ENCODE results near the gene PRR7.
"Not testable (repeated sequence)": the region's sequence is repeated elsewhere in the genome, so short reads cannot be mapped to it uniquely, and the experiment has no call there.

The PRR7 gene

DNA sequence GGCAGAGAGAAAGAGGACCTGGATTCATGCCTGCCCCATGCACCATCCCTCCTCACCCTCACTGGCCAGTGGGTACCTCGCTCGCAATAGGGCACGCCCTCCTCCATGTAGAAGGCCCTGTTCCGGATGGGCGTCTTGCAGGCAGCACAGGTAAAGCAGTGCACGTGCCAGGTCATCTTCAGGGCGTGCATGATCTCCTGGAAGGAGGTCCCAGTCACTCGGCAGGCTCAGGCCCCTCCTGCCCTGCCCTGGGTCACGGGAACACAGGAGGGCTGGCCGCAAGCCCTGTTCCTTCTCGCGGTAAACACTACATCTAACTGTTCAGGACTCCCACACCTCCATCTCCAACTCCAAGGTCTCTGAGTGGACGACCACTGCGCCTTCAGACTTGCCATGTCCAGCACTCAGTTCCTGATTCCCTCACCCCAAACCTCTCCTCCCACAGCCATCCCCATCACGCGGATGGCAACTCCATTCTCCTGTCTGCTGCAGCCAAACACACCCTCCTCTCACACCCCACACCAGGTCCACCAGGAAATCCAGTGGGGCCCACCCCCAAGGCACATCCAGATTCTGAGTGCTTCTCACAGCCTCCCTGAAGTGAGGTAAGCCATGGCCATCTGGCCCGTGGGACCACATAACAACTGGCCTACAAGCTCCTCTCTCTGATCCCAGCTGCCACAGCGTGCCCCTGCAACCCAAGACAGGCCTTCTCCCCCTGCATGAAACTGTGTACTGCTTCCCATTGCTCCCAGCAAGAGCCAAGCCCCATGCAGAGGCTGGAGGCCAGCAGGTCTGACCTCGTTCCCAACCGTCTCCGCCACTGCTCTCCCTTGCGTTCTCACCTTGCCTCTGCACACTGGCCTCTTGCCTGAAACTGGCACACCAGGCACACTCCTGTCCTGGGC, 37.6 kb downstream of the PRR7 start:
- DNase-seq (ENCODE audit: low read depth in 2 of 2), result no peak

GRCh38 chr5:177484902-177485549, 38.4 kb downstream of the PRR7 start:
- no peak for DNase-seq (ENCODE audit: low read depth in 2 of 2)

GRCh38 chr5:177485753-177486152, 39.1 kb downstream of the PRR7 start:
- not testable (repeated sequence) for DNase-seq (ENCODE audit: low read depth in 2 of 2)

- DNase-seq (ENCODE audit: low read depth in 2 of 2), result no peak
These were observed 39.6 kb downstream of the PRR7 start for GRCh38 chr5:177486256-177486655.

DNA sequence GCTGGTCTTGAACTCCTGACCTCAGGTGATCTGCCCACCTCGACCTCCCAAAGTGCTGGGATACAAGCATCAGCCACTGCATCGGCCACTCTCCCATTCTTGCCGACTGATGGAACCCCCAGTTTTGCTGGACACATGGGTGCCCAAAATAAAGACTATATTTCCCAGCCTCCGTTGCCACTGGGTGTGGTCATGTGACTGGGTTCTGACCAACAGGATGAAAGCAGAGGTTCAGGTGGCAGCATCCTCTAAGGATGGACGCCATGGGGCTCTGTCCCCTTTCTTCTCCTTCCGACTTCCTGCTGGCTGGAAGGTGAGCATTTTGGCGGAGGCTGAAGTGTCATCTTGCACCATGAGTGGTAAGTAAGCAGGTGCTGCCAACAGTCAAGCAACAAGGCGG, 40.5 kb downstream of the PRR7 start:
- no peak for DNase-seq (ENCODE audit: low read depth in 2 of 2)

DNA sequence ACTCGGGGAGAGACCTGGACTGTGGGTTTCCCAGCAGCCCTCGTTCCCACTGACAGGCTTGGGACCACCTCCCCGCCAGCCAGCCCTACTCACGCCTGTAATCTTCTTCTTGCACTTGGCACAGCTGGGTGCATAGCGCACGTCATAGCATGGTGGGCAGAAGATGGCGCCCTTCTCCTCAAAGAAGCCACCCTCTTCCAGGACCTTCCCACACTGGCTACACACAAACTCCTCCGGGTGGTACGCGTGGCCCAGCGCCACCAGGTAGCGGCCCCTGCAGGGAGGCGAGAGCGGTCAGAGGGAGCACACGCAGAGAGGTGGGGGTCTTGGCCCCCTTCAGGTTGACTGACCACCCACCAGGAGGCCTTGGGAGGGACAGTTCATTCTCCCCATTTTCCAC, 41.4 kb downstream of the PRR7 start:
- DNase-seq (ENCODE audit: low read depth in 2 of 2), result no peak

DNA sequence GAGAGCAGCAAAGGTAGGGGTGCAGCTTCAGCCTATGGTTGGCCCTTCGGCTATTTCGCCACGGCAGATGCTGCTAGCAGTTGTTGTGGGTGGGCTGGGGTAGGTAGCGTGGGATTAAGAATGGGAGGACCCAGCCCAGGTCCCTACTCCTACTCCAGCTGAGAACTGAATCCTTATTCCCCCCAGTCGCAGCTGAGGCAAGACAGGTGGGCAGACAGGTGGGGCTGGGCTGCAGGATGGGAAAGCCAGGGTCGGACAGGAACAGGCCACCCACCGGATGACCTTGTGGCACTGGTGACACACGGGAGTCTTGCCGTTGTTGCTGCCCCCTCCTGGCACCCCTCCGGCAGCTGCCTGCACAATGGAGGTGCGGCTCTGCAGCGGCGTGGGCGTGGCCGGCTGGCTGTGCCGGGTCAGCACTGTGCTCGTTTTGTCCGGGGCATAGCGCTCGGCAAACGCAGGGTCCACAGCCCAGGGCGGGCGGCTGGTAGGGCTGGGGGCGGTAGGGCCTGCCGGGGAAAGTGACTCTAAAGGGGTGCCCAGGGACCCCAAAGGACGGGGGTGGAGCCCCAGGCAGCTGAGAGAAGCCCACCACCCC, 42.6 kb downstream of the PRR7 start:
- DNase-seq (ENCODE audit: low read depth in 2 of 2), result no peak

- no peak for DNase-seq (ENCODE audit: low read depth in 2 of 2)
These were observed 43.8 kb downstream of the PRR7 start for GRCh38 chr5:177490311-177490991.

DNA sequence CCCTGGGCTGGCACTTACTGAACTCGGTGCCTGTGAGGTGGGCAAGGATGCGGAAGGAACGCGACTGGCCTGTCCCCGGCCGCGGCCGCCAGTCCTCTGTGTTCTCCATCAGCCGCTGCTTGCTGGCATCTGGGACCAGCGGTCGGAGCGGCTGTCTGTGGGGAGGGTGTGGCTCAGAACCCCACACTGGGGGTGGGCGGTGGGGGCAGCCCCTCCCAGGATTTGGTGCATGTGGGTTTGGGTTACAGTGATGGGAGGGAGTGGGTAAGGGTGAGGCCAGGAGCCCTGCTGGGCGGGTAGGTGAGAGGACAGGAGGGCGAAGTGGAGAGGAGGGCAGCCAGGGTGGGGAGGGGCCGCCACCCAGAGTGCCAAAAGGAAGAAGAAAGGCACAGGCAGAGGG, 44.4 kb downstream of the PRR7 start:
- no peak for DNase-seq (ENCODE audit: low read depth in 2 of 2)

GRCh38 chr5:177491429-177491945, 44.9 kb downstream of the PRR7 start:
- DNase-seq (ENCODE audit: low read depth in 2 of 2), result peak in 1 of 2 donors; percentile 22

DNA sequence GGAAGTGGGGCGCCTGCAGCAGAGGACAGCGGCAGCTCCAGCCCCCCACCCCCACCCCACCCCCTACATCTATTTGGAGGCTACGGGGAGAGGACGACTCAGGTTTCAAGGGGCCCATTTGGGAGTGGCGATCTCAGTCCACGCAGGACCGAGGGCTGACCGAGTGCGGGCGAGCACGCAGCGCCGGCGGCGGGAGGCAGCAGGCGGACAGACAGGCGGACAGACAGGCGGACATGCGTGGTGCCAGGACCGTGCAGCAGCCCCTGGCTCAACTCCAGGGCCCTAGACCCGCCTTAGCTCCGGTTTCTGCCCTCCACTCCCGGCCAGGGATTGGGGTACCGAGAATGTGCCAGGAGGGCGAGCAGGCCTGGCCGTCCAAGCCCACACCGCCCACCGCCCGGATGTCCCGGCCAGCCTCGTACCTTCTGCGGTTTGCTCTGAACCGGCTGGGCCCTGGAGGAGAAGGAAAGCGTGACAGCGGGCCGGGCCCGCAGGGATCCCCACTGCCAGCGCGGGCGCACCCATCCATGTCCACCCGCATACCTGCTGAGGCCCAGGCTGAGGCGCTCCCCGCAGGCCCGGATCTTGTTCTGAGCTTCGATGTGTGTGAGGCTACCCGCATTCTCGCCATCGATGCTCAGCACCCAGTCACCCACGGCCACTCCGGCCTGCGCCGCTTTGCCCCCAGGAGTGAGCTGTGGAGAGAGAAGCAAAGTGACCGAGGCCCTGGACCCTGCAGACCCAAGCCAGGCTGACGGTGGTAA, 45.6 kb downstream of the PRR7 start:
- no peak for DNase-seq (ENCODE audit: low read depth in 2 of 2)

DNA sequence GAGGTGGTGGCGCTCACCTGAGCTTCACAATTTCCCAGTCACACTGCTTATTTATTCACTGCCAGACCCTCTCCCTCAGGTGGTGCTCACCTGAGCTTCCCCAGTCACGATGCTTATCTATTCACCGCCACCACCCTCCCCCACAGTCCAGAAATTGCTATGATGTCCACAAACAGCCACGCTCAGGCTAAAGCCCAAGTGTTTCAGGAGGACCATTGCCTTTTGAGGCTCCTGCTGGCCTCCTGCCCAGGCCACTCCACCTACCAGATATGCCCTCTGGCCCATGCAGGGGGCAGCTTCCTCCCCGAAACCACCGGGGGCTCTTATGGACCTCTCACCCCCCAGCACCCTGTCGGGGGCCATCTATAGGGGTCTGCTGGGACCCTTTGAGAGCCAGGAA, 46.2 kb downstream of the PRR7 start:
- DNase-seq (ENCODE audit: low read depth in 2 of 2), result no peak

DNA sequence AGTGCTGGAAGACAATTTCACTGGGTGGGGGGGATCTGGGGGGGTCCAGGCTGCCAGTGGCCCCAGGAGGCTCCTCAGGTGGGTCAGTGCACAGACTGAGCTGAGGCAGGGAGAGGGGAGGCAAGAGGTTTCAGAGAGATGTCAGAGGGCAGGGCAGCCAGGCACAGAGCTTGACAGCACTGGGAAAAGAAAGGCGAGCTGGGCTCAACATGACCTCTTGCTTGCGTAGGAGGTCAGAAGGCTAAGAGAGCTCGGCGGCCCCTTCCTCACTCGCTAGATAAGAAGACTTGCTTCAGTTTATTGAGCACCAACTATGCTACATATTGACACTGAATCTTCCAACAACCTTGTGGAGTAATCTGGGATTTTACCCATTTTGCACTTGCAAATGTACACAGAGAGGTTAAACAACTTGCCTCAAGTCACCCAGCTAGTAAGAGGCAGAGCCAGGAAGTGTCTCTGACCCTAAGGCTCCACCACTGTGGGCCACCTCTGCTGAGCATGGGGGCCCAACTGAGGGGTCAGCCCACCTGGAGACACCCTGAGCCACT, 47.3 kb downstream of the PRR7 start:
- DNase-seq (ENCODE audit: low read depth in 2 of 2), result no peak

- no peak for DNase-seq (ENCODE audit: low read depth in 2 of 2)
These were observed 48.0 kb downstream of the PRR7 start for GRCh38 chr5:177494346-177495195.

DNA sequence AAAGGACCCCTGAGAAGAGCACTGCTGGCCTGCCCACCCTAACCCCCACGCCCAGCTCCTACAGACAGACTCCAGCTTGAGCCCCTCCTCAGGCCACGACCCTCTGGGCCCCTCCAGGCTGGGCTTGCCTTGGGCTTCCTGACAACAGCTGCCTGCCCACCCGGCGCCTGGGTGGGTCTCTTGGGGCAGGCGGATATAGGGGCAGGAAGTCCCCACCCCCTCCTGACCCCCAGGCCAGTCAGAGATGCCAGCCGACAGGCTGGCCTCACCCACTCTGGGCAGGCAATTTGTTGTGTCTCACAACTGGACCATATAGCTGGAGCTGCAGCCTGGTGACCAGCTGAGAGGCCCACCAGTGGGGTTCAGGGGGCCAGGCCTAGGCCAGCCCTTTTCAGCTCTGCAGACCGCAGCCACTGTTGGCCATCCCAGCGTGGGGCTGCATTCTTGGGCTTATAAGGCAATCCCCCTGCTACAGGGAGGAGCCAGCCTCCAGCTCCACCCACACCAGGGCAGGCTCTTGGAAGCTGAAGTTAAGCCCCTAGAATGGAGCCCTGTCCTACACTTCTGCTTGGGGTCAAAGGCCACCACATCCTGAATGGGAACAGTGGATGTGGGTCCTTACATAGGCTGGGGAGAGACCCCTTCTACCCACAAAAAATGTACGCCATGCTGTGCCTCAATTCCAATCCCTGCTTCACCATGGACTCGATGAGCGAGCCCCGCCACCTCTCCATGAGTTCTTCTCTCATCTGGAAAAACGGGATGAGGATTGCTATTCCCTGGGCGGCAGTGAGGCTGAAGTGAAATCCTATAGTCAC, 48.8 kb downstream of the PRR7 start:
- no peak for DNase-seq (ENCODE audit: low read depth in 2 of 2)

GRCh38 chr5:177496070-177496726, 49.6 kb downstream of the PRR7 start:
- no peak for DNase-seq (ENCODE audit: low read depth in 2 of 2)

- no peak for DNase-seq (ENCODE audit: low read depth in 2 of 2)
These were observed 50.2 kb downstream of the PRR7 start for GRCh38 chr5:177496727-177497291.

All from activated CD4-positive, alpha-beta T cell treated with anti-CD3 and anti-CD28 coated beads for 24 hours (primary cell).